CD14-positive monocyte (primary cell): ENCODE results near the gene NTRK2. TPM values are rescaled to one million over a fixed set of nuclear protein-coding genes. Genes with fewer than 3 reads are reported as not detected.

Experiments used
- DNase-seq, 3 donors: peaks; one replicate each; pipeline ENCODE4 v3.0.0-alpha.2; 2011 to 2022
- H2AFZ ChIP-seq: 2 replicates; pipeline ENCODE4 v1.6.0; 2012; ENCODE audit warnings: mild to moderate bottlenecking, low read depth, low read length, inconsistent platforms; ENCODE audit not compliant: insufficient read depth, poor library complexity, severe bottlenecking
- H3K27ac ChIP-seq, 2 donors: 1 replicate in 1 of 2; 2 replicates in 1 of 2; pipeline ENCODE4 v1.5.1; 2012 to 2013; ENCODE audit warnings: low read length in 2 of 2, control low read depth in 1 of 2, inconsistent platforms in 1 of 2, low read depth in 1 of 2, mild to moderate bottlenecking in 1 of 2
- H3K27me3 ChIP-seq, 2 donors: one replicate each; pipeline versions ENCODE4 v1.6.0 to v1.6.1; 2011 to 2013; ENCODE audit warnings: low read length in 2 of 2; ENCODE audit not compliant: control insufficient read depth in 2 of 2, insufficient read depth in 2 of 2
- H3K36me3 ChIP-seq, 2 donors: replicated peaks in 1 of 2; 1 replicate in 1 of 2; 2 replicates in 1 of 2; pipeline versions ENCODE4 v1.5.1 to v1.6.1; 2012 to 2013; ENCODE audit warnings: low read length in 2 of 2, control low read depth in 1 of 2, inconsistent platforms in 1 of 2, mild to moderate bottlenecking in 1 of 2; ENCODE audit not compliant: insufficient read depth in 2 of 2, control insufficient read depth in 1 of 2
- H3K4me1 ChIP-seq, 2 donors: 1 replicate in 1 of 2; 2 replicates in 1 of 2; pipeline versions ENCODE4 v1.5.1 to v1.6.1; 2012 to 2013; ENCODE audit warnings: low read length in 2 of 2, control low read depth in 1 of 2, inconsistent platforms in 1 of 2, mild to moderate bottlenecking in 1 of 2, moderate library complexity in 1 of 2; ENCODE audit not compliant: insufficient read depth in 2 of 2, control insufficient read depth in 1 of 2
- H3K4me2 ChIP-seq: replicated peaks from 2 replicates; pipeline ENCODE3; 2012; ENCODE audit warnings: low read length, moderate library complexity, mild to moderate bottlenecking; ENCODE audit not compliant: poor library complexity, severe bottlenecking; ENCODE audit errors: extremely low read depth
- H3K4me3 ChIP-seq, 3 experiments: fragments of 200-600 bp in 1 of 3; sonication (generic) in 1 of 3; replicated peaks in 1 of 3; 1 replicate in 2 of 3; 2 replicates in 1 of 3; pipeline ENCODE4 v1.5.1; 2011 to 2013; ENCODE audit warnings: low read length in 3 of 3, mild to moderate bottlenecking in 3 of 3, control low read depth in 2 of 3, low read depth in 2 of 3, inconsistent platforms in 1 of 3, moderate library complexity in 1 of 3
- H3K79me2 ChIP-seq: 2 replicates; pipeline ENCODE4 v1.6.0; 2012; ENCODE audit warnings: mild to moderate bottlenecking, control low read depth, inconsistent platforms, low read length, moderate library complexity; ENCODE audit not compliant: insufficient read depth
- H3K9ac ChIP-seq: 2 replicates; pipeline ENCODE4 v1.6.0; 2017; ENCODE audit warnings: low read length, mild to moderate bottlenecking; ENCODE audit not compliant: insufficient read depth, poor library complexity, severe bottlenecking
- H3K9me3 ChIP-seq, 2 donors: replicated peaks in 1 of 2; 1 replicate in 1 of 2; 2 replicates in 1 of 2; pipeline versions ENCODE4 v1.5.1 to v1.6.1; 2012 to 2013; ENCODE audit warnings: low read length in 2 of 2, control low read depth in 1 of 2; ENCODE audit not compliant: control insufficient read depth in 1 of 2, insufficient read depth in 1 of 2
- H4K20me1 ChIP-seq: 2 replicates; pipeline ENCODE4 v1.6.0; 2012; ENCODE audit warnings: mild to moderate bottlenecking, low read length, control low read depth, moderate library complexity; ENCODE audit not compliant: insufficient read depth
- H3K27ac Mint-ChIP-seq, 7 donors: one replicate each; pipeline ENCODE4 v1.8.0; 2020; ENCODE audit warnings: mild to moderate bottlenecking in 7 of 7, mixed read lengths in 7 of 7, moderate library complexity in 6 of 7, inconsistent platforms in 2 of 7
- H3K27me3 Mint-ChIP-seq, 3 donors: one replicate each; pipeline ENCODE4 v1.8.0; 2021 to 2022; ENCODE audit warnings: low read depth in 3 of 3, mild to moderate bottlenecking in 3 of 3, mixed read lengths in 3 of 3, moderate library complexity in 3 of 3, inconsistent platforms in 1 of 3
- H3K36me3 Mint-ChIP-seq, 2 donors: one replicate each; pipeline ENCODE4 v1.8.0; 2020; ENCODE audit warnings: mixed read lengths in 2 of 2, inconsistent platforms in 1 of 2, mild to moderate bottlenecking in 1 of 2
- H3K4me1 Mint-ChIP-seq: one replicate; pipeline ENCODE4 v1.8.0; 2020; ENCODE audit warnings: mild to moderate bottlenecking, mixed read lengths
- H3K4me3 Mint-ChIP-seq, 2 donors: one replicate each; pipeline ENCODE4 v1.8.0; 2020; ENCODE audit warnings: mild to moderate bottlenecking in 2 of 2, mixed read lengths in 2 of 2, moderate library complexity in 1 of 2
- H3K9me3 Mint-ChIP-seq, 7 donors: one replicate each; pipeline ENCODE4 v1.8.0; 2020 to 2022; ENCODE audit warnings: mixed read lengths in 7 of 7, mild to moderate bottlenecking in 6 of 7, moderate library complexity in 6 of 7, inconsistent platforms in 2 of 7
- CTCF ChIP-seq: fragments of 200-600 bp; IDR thresholded peaks from one replicate; pipeline ENCODE4 v1.8.0; 2022; ENCODE audit warnings: antibody characterized with exemption, mild to moderate bottlenecking
- WGBS: methylation state at CpG from one replicate; pipeline ENCODE4 v1.1.5; 2013; ENCODE audit warnings: missing lambda C conversion rate; ENCODE audit not compliant: insufficient coverage; 5-methylcytosine and 5-hydroxymethylcytosine counted together
- intact Hi-C, 2 donors: fragments of 100-400 bp; cut with micrococcal nuclease; formaldehyde crosslinking; loops; one replicate each; pipeline versions ENCODE4 v1.15.0 to v1.15.1; 2023
- polyA plus RNA-seq, 3 donors: library from polyadenylated mRNA; depleted of rRNA in 1 of 3; unstranded in 2 of 3; stranded (reverse) in 1 of 3; fragments of 300-500 nt in 2 of 3; fragments of >200 nt in 1 of 3; fragmentation: Illumina TruSeq in 2 of 3; gene quantifications; 1 replicate in 2 of 3; 2 replicates in 1 of 3; pipeline ENCODE4 v1.2.3, GENCODE V29; 2012 to 2021

Gene NTRK2
- polyA plus RNA-seq, 3 donors: not detected

GRCh38 chr9:84975926-84976325 lies 306.4 kb downstream of the NTRK2 start:
- Histone ChIP-seq H3K4me2 (no peak overlapping the region), H3K27ac (no peak overlapping the region), H3K27me3 (peaks cover 0 to 2% of the 10 kb centered on the region in 2 donors), H3K79me2 (no peaks in the 10 kb centered on the region), H4K20me1 (no peaks in the 10 kb centered on the region), H3K36me3 (no peaks in the 10 kb centered on the region), H3K9me3 (no peaks in the 10 kb centered on the region), H2AFZ (no peak overlapping the region), H3K4me1 (no peaks in the 10 kb centered on the region), H3K9ac (no peak overlapping the region), H3K4me3 (no peak overlapping the region)
- DNase-seq: no peak
- no peak overlapping the region for H3K4me3 Mint-ChIP-seq
- no peaks in the 10 kb centered on the region for H3K4me1 Mint-ChIP-seq
- WGBS: no CpG with 5 or more reads among the region's 2 CpGs
- TF ChIP-seq CTCF: no peak
- no peaks in the 10 kb centered on the region for H3K36me3 Mint-ChIP-seq
- peaks cover 0 to 8% (median 0%) of the 10 kb centered on the region in 7 donors for H3K9me3 Mint-ChIP-seq
- intact Hi-C loops: no loop called here
- no peak overlapping the region for H3K27ac Mint-ChIP-seq
- peaks cover 0 to 6% (median 0%) of the 10 kb centered on the region in 3 donors for H3K27me3 Mint-ChIP-seq

GRCh38 chr9:84978661-84979060 lies 309.1 kb downstream of the NTRK2 start:
- Mint-ChIP-seq H3K27ac (no peak overlapping the region), H3K4me1 (no peaks in the 10 kb centered on the region), H3K36me3 (no peaks in the 10 kb centered on the region), H3K4me3 (no peak overlapping the region), H3K27me3 (peaks cover 0 to 4% (median 0%) of the 10 kb centered on the region in 3 donors), H3K9me3 (peaks cover 0 to 8% (median 0%) of the 10 kb centered on the region in 7 donors)
- no peak for TF ChIP-seq CTCF
- Histone ChIP-seq H3K4me2 (no peak overlapping the region), H3K4me1 (no peaks in the 10 kb centered on the region), H3K36me3 (no peaks in the 10 kb centered on the region), H3K27ac (no peak overlapping the region), H2AFZ (no peak overlapping the region), H4K20me1 (no peaks in the 10 kb centered on the region), H3K79me2 (no peaks in the 10 kb centered on the region), H3K27me3 (peaks cover 0 to 2% of the 10 kb centered on the region in 2 donors), H3K9me3 (no peaks in the 10 kb centered on the region), H3K9ac (no peak overlapping the region), H3K4me3 (no peak overlapping the region)
- no CpG with 5 or more reads among the region's 1 CpG for WGBS
- no peak for DNase-seq
- intact Hi-C loops: no loop called here
